A549 (cell line): ENCODE results near the gene PPIP5K1. TPM values are rescaled to one million over a fixed set of nuclear protein-coding genes. Genes with fewer than 3 reads are reported as not detected.

Experiments used
- ATAC-seq, 2 experiments: fragments of 200-7000 bp in 1 of 2; fragments of >200 bp in 1 of 2; cut with Nextera tagmentation in 1 of 2; cut with Tn5 transposase in 1 of 2; 3 replicates each; pipeline versions ENCODE4 v1.8.0 to v1.9.1; 2018 to 2020; ENCODE audit warnings: mild to moderate bottlenecking in 1 of 2, moderate library complexity in 1 of 2
- CTCF ChIA-PET: fragments of 300-600 bp; sonication (Branson Sonifier 250); formaldehyde crosslinking; extraction: SDS; loops from one replicate; lab custom pipeline; 2021; ENCODE audit warnings: antibody characterized with exemption, inconsistent platforms; lab: Yijun Ruan, JAX
- POLR2A ChIA-PET: fragments of 350-600 bp; formaldehyde crosslinking; extraction: SDS; loops from one replicate; lab custom pipeline; 2021; ENCODE audit warnings: antibody characterized with exemption, inconsistent platforms; lab: Yijun Ruan, JAX
- DNase-seq, 2 experiments: peaks; one replicate each; pipeline versions ENCODE4 v3.0.0 to v3.0.0-alpha.2; 2011 to 2016; ENCODE audit warnings: low read depth in 1 of 2, low spot score in 1 of 2
- FAIRE-seq: peaks from 2 replicates; lab custom pipeline; 2011; peaks lifted over from hg19 to GRCh38; lab: Jason Lieb, UNC
- H3K27ac ChIP-seq, 2 experiments: fragments of >200 bp; sonication (Bioruptor Twin); formaldehyde crosslinking; 3 replicates each; pipeline ENCODE4 v1.5.1; 2016 to 2017
- H3K4me1 ChIP-seq: fragments of >200 bp; sonication (Bioruptor Twin); formaldehyde crosslinking; 3 replicates; pipeline ENCODE4 v1.6.1; 2016
- H3K4me2 ChIP-seq: fragments of >200 bp; sonication (Bioruptor Twin); formaldehyde crosslinking; 3 replicates; pipeline ENCODE4 v1.6.1; 2016
- H3K4me3 ChIP-seq: fragments of >200 bp; sonication (Bioruptor Twin); formaldehyde crosslinking; 3 replicates; pipeline ENCODE4 v1.5.1; 2016
- H3K9me3 ChIP-seq: fragments of >200 bp; sonication (Bioruptor Twin); formaldehyde crosslinking; 3 replicates; pipeline ENCODE4 v1.6.1; 2016
- BHLHE40 ChIP-seq: IDR thresholded peaks from 2 replicates; pipeline ENCODE4 v1.6.1; 2012; ENCODE audit warnings: low read depth, low read length, inconsistent platforms
- CBX8 ChIP-seq: fragments of 200-600 bp; sonication (generic); IDR thresholded peaks from 2 replicates; pipeline ENCODE4 v1.6.1; 2016
- CHD2 ChIP-seq: fragments of 150-350 bp; IDR thresholded peaks from 2 replicates; pipeline ENCODE4 v1.6.1; 2014; ENCODE audit warnings: low read length; ENCODE audit not compliant: partially characterized antibody
- EHF ChIP-seq: fragments of 250-450 bp; sonication (Bioruptor Pico); IDR thresholded peaks from 2 replicates; pipeline ENCODE4 v1.5.0; 2020; ENCODE audit warnings: mild to moderate bottlenecking
- FOXS1 ChIP-seq: fragments of 250-450 bp; sonication (Bioruptor Pico); IDR thresholded peaks from 2 replicates; pipeline ENCODE4 v1.5.0; 2020; ENCODE audit warnings: mild to moderate bottlenecking, moderate library complexity
- HEYL ChIP-seq: fragments of 250-450 bp; sonication (Bioruptor Pico); IDR thresholded peaks from 2 replicates; pipeline ENCODE4 v1.8.0; 2021; ENCODE audit warnings: mild to moderate bottlenecking, moderate library complexity
- HOXA7 ChIP-seq: fragments of 250-450 bp; sonication (Bioruptor Pico); IDR thresholded peaks from 2 replicates; pipeline ENCODE4 v1.5.0; 2020; ENCODE audit warnings: mild to moderate bottlenecking, moderate library complexity
- JUN ChIP-seq, 2 experiments: fragments of >200 bp; sonication (Bioruptor Twin); formaldehyde crosslinking; IDR thresholded peaks; 2 replicates in 1 of 2; 3 replicates in 1 of 2; pipeline ENCODE4 v1.6.1; 2016 to 2017
- KDM1A ChIP-seq: fragments of 200-600 bp; sonication (generic); IDR thresholded peaks from 2 replicates; pipeline ENCODE4 v1.6.1; 2016; ENCODE audit warnings: low read depth, mild to moderate bottlenecking
- MAFK ChIP-seq: fragments of 450-650 bp; IDR thresholded peaks from 2 replicates; pipeline ENCODE4 v1.6.1; 2014; ENCODE audit not compliant: partially characterized antibody
- MAZ ChIP-seq: fragments of 150-350 bp; IDR thresholded peaks from 2 replicates; pipeline ENCODE4 v1.6.1; 2014; ENCODE audit warnings: antibody characterized with exemption, low read depth, low read length, borderline replicate concordance
- PHF8 ChIP-seq: fragments of 200-600 bp; sonication (generic); IDR thresholded peaks from 2 replicates; pipeline ENCODE4 v1.6.1; 2016; ENCODE audit warnings: low read depth, mild to moderate bottlenecking, antibody characterized with exemption, moderate library complexity, borderline replicate concordance
- RAD21 ChIP-seq, 2 experiments: fragments of >200 bp in 1 of 2; sonication (Bioruptor Twin) in 1 of 2; formaldehyde crosslinking in 1 of 2; IDR thresholded peaks in 1 of 2; conservative IDR thresholded peaks in 1 of 2; 2 replicates in 1 of 2; 3 replicates in 1 of 2; pipeline ENCODE4 v1.6.1; 2012 to 2018; ENCODE audit warnings: inconsistent platforms in 1 of 2
- RARB ChIP-seq: fragments of 250-450 bp; sonication (Bioruptor Pico); IDR thresholded peaks from 2 replicates; pipeline ENCODE4 v1.8.0; 2021; ENCODE audit warnings: mild to moderate bottlenecking, moderate library complexity
- RCOR1 ChIP-seq: fragments of 150-350 bp; IDR thresholded peaks from 2 replicates; pipeline ENCODE4 v1.6.1; 2014; ENCODE audit warnings: antibody characterized with exemption, low read length, low read depth
- RNF2 ChIP-seq: fragments of 200-600 bp; sonication (generic); IDR thresholded peaks from 2 replicates; pipeline ENCODE4 v1.6.1; 2016; ENCODE audit warnings: low read depth, mild to moderate bottlenecking, antibody characterized with exemption, moderate library complexity, borderline replicate concordance
- SMC3 ChIP-seq: fragments of >200 bp; sonication (Bioruptor Twin); formaldehyde crosslinking; IDR thresholded peaks from 3 replicates; pipeline ENCODE4 v1.6.1; 2018; ENCODE audit warnings: inconsistent platforms
- SREBF2 ChIP-seq: fragments of 450-650 bp; IDR thresholded peaks from 2 replicates; pipeline ENCODE4 v1.6.1; 2014; ENCODE audit warnings: mild to moderate bottlenecking, moderate library complexity
- TP53 ChIP-seq: fragments of 250-450 bp; sonication (Bioruptor Pico); IDR thresholded peaks from 2 replicates; pipeline ENCODE4 v1.5.0; 2021; ENCODE audit warnings: mild to moderate bottlenecking, moderate library complexity
- ZC3H11A ChIP-seq: fragments of 450-650 bp; IDR thresholded peaks from 2 replicates; pipeline ENCODE4 v1.6.1; 2014; ENCODE audit warnings: antibody characterized with exemption, mild to moderate bottlenecking
- WGBS: methylation state at CpG from one replicate; pipeline ENCODE4 v1.1.6; 2017; ENCODE audit errors: missing lambda C conversion rate; 5-methylcytosine and 5-hydroxymethylcytosine counted together
- polyA plus RNA-seq, 4 experiments: library from polyadenylated mRNA; depleted of rRNA in 3 of 4; stranded (reverse); fragments of >200 nt; fragmentation: RNase III in 1 of 4; extraction: RNeasy Plus Mini Kit Qiagen cat#74134 plus additional on column Dnase treatment in 1 of 4; gene quantifications; 2 replicates in 3 of 4; 3 replicates in 1 of 4; pipeline ENCODE4 v1.2.3, GENCODE V29; 2011 to 2017
- TF ChIP-seq, protein P1 (sequence below): fragments of 250-450 bp; sonication (Bioruptor Pico); IDR thresholded peaks from 2 replicates; pipeline ENCODE4 v1.5.0; 2020; ENCODE audit warnings: low read depth, mild to moderate bottlenecking, moderate library complexity
- TF ChIP-seq, protein P2 (sequence below): fragments of >200 bp; sonication (Bioruptor Twin); formaldehyde crosslinking; IDR thresholded peaks from 3 replicates; pipeline ENCODE4 v1.6.1; 2016
- TF ChIP-seq, protein P3 (sequence below): fragments of >200 bp; sonication (Bioruptor Twin); formaldehyde crosslinking; IDR thresholded peaks from 2 replicates; pipeline ENCODE4 v1.6.1; 2016
- TF ChIP-seq, protein P4 (sequence below): fragments of 450-650 bp; IDR thresholded peaks from 2 replicates; pipeline ENCODE4 v1.6.1; 2014; ENCODE audit warnings: antibody characterized with exemption
- TF ChIP-seq, protein P5 (sequence below): fragments of 250-450 bp; sonication (Bioruptor Pico); IDR thresholded peaks from 2 replicates; pipeline ENCODE4 v1.5.0; 2021; ENCODE audit warnings: mild to moderate bottlenecking, moderate library complexity, borderline replicate concordance

The PPIP5K1 gene
- polyA plus RNA-seq, 2 of the 4 experiments (the other 2 are of a cell fraction), result 9.3 to 19.2 TPM

DNA sequence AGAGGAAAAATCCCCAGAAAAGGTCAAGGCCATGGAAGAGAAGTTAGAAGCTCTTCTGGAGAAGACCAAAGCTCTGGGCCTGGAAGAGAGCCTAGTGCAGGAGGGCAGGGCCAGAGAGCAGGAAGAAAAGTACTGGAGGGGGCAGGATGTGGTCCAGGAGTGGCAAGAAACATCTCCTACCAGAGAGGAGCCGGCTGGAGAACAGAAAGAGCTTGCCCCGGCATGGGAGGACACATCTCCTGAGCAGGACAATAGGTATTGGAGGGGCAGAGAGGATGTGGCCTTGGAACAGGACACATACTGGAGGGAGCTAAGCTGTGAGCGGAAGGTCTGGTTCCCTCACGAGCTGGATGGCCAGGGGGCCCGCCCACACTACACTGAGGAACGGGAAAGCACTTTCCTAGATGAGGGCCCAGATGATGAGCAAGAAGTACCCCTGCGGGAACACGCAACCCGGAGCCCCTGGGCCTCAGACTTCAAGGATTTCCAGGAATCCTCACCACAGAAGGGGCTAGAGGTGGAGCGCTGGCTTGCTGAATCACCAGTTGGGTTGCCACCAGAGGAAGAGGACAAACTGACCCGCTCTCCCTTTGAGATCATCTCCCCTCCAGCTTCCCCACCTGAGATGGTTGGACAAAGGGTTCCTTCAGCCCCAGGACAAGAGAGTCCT is 63.6 kb downstream of the PPIP5K1 start:
- H3K4me1 ChIP-seq, result no peaks in the 10 kb centered on the region
- WGBS, result 67% methylated on average over 7 of the region's 11 CpGs
- no peak overlapping the region for H3K4me2 ChIP-seq
- no peak for DNase-seq
- H3K27ac ChIP-seq, result no peak overlapping the region
- TF ChIP-seq, protein P1, sequence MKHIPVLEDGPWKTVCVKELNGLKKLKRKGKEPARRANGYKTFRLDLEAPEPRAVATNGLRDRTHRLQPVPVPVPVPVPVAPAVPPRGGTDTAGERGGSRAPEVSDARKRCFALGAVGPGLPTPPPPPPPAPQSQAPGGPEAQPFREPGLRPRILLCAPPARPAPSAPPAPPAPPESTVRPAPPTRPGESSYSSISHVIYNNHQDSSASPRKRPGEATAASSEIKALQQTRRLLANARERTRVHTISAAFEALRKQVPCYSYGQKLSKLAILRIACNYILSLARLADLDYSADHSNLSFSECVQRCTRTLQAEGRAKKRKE, result no peak
- TF ChIP-seq TP53 (CRISPR knock-in tag) (no peak), SREBF2 (no peak), RAD21 (conservative IDR thresholded peaks at IDR 0.05 in 1 of 2, IDR thresholded peaks at IDR 0.05 in 1 of 2) (no peak), SMC3 (no peak), RARB (no peak), MAZ (no peak)
- TF ChIP-seq, all 56 proteins: peak for 0
- POLR2A ChIA-PET, result interaction anchor here (1.3 kb wide), 1 partner anchor 16 kb away, joined by 4 read pairs; no protein-coding TSS in a partner anchor
- Histone ChIP-seq H3K4me3 (no peak overlapping the region), H3K9me3 (no peaks in the 10 kb centered on the region)
- no peak for ATAC-seq
- CTCF ChIA-PET, result interaction anchor here (0.6 to 1.2 kb wide), 4 partner anchors 10 to 20 kb away, joined by 3 read pairs; no protein-coding TSS in a partner anchor
- FAIRE-seq, result no peak

DNA sequence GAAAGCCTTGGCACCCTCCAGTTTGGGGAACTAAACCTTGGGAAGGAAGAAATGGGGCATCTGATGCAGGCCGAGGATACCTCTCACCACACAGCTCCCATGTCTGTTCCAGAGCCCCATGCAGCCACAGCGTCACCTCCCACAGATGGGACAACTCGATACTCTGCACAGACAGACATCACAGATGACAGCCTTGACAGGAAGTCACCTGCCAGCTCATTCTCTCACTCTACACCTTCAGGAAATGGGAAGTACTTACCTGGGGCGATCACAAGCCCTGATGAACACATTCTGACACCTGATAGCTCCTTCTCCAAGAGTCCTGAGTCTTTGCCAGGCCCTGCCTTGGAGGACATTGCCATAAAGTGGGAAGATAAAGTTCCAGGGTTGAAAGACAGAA is 64.9 kb downstream of the PPIP5K1 start:
- POLR2A ChIA-PET, result no interaction called here
- no peak for FAIRE-seq
- H3K27ac ChIP-seq, result no peak overlapping the region
- no peak for DNase-seq
- whole genome bisulfite sequencing, result 66% methylated on average over 4 of the region's 4 CpGs
- H3K4me1 ChIP-seq, result no peaks in the 10 kb centered on the region
- CTCF ChIA-PET, result interaction anchor here (0.7 to 0.9 kb wide), 2 partner anchors 11 to 49 kb away, joined by 3 read pairs; no protein-coding TSS in a partner anchor
- TF ChIP-seq RARB, result no peak
- TF ChIP-seq, protein P2, sequence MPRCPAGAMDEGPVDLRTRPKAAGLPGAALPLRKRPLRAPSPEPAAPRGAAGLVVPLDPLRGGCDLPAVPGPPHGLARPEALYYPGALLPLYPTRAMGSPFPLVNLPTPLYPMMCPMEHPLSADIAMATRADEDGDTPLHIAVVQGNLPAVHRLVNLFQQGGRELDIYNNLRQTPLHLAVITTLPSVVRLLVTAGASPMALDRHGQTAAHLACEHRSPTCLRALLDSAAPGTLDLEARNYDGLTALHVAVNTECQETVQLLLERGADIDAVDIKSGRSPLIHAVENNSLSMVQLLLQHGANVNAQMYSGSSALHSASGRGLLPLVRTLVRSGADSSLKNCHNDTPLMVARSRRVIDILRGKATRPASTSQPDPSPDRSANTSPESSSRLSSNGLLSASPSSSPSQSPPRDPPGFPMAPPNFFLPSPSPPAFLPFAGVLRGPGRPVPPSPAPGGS, result no peak
- TF ChIP-seq JUN (IDR thresholded peaks at IDR 0.05), result no peak
- no peak for TF ChIP-seq RNF2
- no peak for TF ChIP-seq EHF (CRISPR knock-in tag)
- no peak for TF ChIP-seq HEYL (CRISPR knock-in tag)
- TF ChIP-seq, protein P3, sequence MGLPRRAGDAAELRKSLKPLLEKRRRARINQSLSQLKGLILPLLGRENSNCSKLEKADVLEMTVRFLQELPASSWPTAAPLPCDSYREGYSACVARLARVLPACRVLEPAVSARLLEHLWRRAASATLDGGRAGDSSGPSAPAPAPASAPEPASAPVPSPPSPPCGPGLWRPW, result no peak
- TF ChIP-seq MAFK, result no peak
- TF ChIP-seq CHD2, result no peak
- TF ChIP-seq HOXA7 (CRISPR knock-in tag), result no peak
- TF ChIP-seq PHF8, result no peak
- TF ChIP-seq, protein P4, sequence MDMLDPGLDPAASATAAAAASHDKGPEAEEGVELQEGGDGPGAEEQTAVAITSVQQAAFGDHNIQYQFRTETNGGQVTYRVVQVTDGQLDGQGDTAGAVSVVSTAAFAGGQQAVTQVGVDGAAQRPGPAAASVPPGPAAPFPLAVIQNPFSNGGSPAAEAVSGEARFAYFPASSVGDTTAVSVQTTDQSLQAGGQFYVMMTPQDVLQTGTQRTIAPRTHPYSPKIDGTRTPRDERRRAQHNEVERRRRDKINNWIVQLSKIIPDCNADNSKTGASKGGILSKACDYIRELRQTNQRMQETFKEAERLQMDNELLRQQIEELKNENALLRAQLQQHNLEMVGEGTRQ, result no peak
- no peak overlapping the region for H3K4me3 ChIP-seq
- no peak for ATAC-seq
- H3K9me3 ChIP-seq, result no peaks in the 10 kb centered on the region
- no peak overlapping the region for H3K4me2 ChIP-seq

DNA sequence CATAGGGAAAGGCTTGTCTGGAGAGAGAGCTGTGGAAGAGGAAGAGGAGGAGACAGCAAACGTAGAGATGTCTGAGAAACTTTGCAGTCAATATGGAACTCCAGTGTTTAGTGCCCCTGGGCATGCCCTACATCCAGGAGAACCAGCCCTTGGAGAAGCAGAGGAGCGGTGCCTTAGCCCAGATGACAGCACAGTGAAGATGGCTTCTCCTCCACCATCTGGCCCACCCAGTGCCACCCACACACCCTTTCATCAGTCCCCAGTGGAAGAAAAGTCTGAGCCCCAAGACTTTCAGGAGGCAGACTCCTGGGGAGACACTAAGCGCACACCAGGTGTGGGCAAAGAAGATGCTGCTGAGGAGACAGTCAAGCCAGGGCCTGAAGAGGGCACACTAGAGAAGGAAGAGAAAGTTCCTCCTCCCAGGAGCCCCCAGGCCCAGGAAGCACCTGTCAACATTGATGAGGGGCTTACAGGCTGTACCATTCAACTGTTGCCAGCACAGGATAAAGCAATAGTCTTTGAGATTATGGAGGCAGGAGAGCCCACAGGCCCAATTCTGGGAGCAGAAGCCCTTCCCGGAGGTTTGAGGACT is 65.7 kb downstream of the PPIP5K1 start:
- H3K27ac ChIP-seq, result no peak overlapping the region
- DNase-seq (no peak), ATAC-seq (no peak), FAIRE-seq (no peak)
- no peaks in the 10 kb centered on the region for H3K4me1 ChIP-seq
- no peak overlapping the region for H3K4me2 ChIP-seq
- no peak overlapping the region for H3K4me3 ChIP-seq
- no peaks in the 10 kb centered on the region for H3K9me3 ChIP-seq
- POLR2A ChIA-PET, result no interaction called here
- CTCF ChIA-PET, result no interaction called here
- 78% methylated on average over 4 of the region's 4 CpGs for WGBS
- TF ChIP-seq RARB (no peak), RCOR1 (no peak), BHLHE40 (no peak), FOXS1 (CRISPR knock-in tag) (no peak), RAD21 (conservative IDR thresholded peaks at IDR 0.05 in 1 of 2, IDR thresholded peaks at IDR 0.05 in 1 of 2) (no peak), KDM1A (no peak), ZC3H11A (no peak), CBX8 (no peak)
- TF ChIP-seq, protein P1, result no peak
- TF ChIP-seq, protein P5, sequence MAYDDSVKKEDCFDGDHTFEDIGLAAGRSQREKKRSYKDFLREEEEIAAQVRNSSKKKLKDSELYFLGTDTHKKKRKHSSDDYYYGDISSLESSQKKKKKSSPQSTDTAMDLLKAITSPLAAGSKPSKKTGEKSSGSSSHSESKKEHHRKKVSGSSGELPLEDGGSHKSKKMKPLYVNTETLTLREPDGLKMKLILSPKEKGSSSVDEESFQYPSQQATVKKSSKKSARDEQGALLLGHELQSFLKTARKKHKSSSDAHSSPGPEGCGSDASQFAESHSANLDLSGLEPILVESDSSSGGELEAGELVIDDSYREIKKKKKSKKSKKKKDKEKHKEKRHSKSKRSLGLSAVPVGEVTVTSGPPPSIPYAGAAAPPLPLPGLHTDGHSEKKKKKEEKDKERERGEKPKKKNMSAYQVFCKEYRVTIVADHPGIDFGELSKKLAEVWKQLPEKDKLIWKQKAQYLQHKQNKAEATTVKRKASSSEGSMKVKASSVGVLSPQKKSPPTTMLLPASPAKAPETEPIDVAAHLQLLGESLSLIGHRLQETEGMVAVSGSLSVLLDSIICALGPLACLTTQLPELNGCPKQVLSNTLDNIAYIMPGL (CRISPR knock-in tag), result no peak
- TF ChIP-seq, protein P2, result no peak
